T-cell (primary cell): ENCODE measurements around the gene BMF. TPM values are rescaled to one million over a fixed set of nuclear protein-coding genes. Genes with fewer than 3 reads are reported as not detected.
"Not testable (repeated sequence)": the region's sequence is repeated elsewhere in the genome, so short reads cannot be mapped to it uniquely, and the experiment has no call there.

Experiments
- ATAC-seq, 4 experiments: fragments of 200-7000 bp in 3 of 4; fragments of 150-1000 bp in 1 of 4; cut with Tn5 transposase; replicated peaks in 1 of 4; 1 replicate in 3 of 4; 2 replicates in 1 of 4; pipeline ENCODE4 v1.10.0; 2021; ENCODE audit warnings: moderate library complexity in 3 of 4, mild to moderate bottlenecking in 2 of 4, moderate number of reproducible peaks in 1 of 4
- CTCF ChIA-PET, 2 donors: fragments of 300-600 bp; sonication (Branson Sonifier 250); formaldehyde crosslinking; loops; one replicate each; lab custom pipeline; 2022; ENCODE audit warnings: antibody characterized with exemption in 2 of 2; lab: Charles Lee
- POLR2A ChIA-PET, 2 donors: fragments of 300-600 bp; sonication (Branson Sonifier 250); formaldehyde crosslinking; loops; one replicate each; lab custom pipeline; 2022; ENCODE audit warnings: antibody characterized with exemption in 2 of 2; lab: Charles Lee
- DNase-seq, 35 experiments: peaks; one replicate each; pipeline versions ENCODE4 v3.0.0 to v3.0.0-alpha.2; 2013 to 2023
- H3K27ac ChIP-seq: one replicate; pipeline ENCODE4 v1.5.1; 2013; ENCODE audit warnings: low read length
- H3K27me3 ChIP-seq, 2 experiments: replicated peaks in 1 of 2; 1 replicate in 1 of 2; 2 replicates in 1 of 2; pipeline versions ENCODE4 v1.6.1 to v1.7.0; 2013; ENCODE audit warnings: low read length in 1 of 2, mixed read lengths in 1 of 2; ENCODE audit not compliant: control insufficient read depth in 2 of 2, insufficient read depth in 2 of 2; ENCODE audit errors: extremely low read depth in 1 of 2
- H3K36me3 ChIP-seq, 2 donors: 1 replicate in 1 of 2; 2 replicates in 1 of 2; pipeline versions ENCODE4 v1.6.1 to v1.7.0; 2013; ENCODE audit warnings: low read length in 1 of 2; ENCODE audit not compliant: control insufficient read depth in 2 of 2, insufficient read depth in 1 of 2; ENCODE audit errors: extremely low read depth in 1 of 2
- H3K4me1 ChIP-seq, 2 experiments: 1 replicate in 1 of 2; 2 replicates in 1 of 2; pipeline versions ENCODE4 v1.6.1 to v1.7.0; 2013; ENCODE audit warnings: low read length in 2 of 2, mixed read lengths in 1 of 2; ENCODE audit not compliant: insufficient read depth in 2 of 2, control insufficient read depth in 1 of 2; ENCODE audit errors: extremely low read depth in 1 of 2
- H3K4me3 ChIP-seq, 2 donors: 1 replicate in 1 of 2; 2 replicates in 1 of 2; pipeline versions ENCODE4 v1.5.1 to v1.7.0; 2013; ENCODE audit warnings: mild to moderate bottlenecking in 2 of 2, low read length in 1 of 2, moderate library complexity in 1 of 2; ENCODE audit not compliant: control insufficient read depth in 1 of 2; ENCODE audit errors: extremely low read depth in 1 of 2
- H3K9me3 ChIP-seq: 2 replicates; pipeline ENCODE4 v1.7.0; 2013
- H3K27ac Mint-ChIP-seq, 2 donors: one replicate each; pipeline ENCODE4 v1.8.0; 2020 to 2021; ENCODE audit warnings: mild to moderate bottlenecking in 2 of 2, mixed read lengths in 2 of 2
- H3K27me3 Mint-ChIP-seq, 2 donors: one replicate each; pipeline ENCODE4 v1.8.0; 2021 to 2022; ENCODE audit warnings: mixed read lengths in 2 of 2
- H3K36me3 Mint-ChIP-seq: one replicate; pipeline ENCODE4 v1.8.0; 2021; ENCODE audit warnings: mixed read lengths
- H3K4me1 Mint-ChIP-seq, 3 donors: one replicate each; pipeline ENCODE4 v1.8.0; 2020 to 2022; ENCODE audit warnings: mixed read lengths in 3 of 3, mild to moderate bottlenecking in 1 of 3
- H3K4me3 Mint-ChIP-seq, 3 donors: one replicate each; pipeline ENCODE4 v1.8.0; 2020 to 2022; ENCODE audit warnings: mild to moderate bottlenecking in 3 of 3, mixed read lengths in 3 of 3, moderate library complexity in 3 of 3
- H3K9me3 Mint-ChIP-seq, 3 donors: one replicate each; pipeline ENCODE4 v1.8.0; 2020 to 2022; ENCODE audit warnings: mixed read lengths in 3 of 3
- WGBS: methylation state at CpG from one replicate; pipeline ENCODE4 v1.1.5; 2013; ENCODE audit warnings: missing lambda C conversion rate; ENCODE audit not compliant: insufficient coverage; 5-methylcytosine and 5-hydroxymethylcytosine counted together
- total RNA-seq, 35 experiments: library from RNA in 6 of 35; stranded (reverse) in 6 of 35; fragments of 120-200 nt in 1 of 35; gene quantifications; one replicate each; pipeline versions ENCODE4 v1.2.1 to v1.2.4 and lab custom pipeline; 2013 to 2026

The BMF gene
- total RNA-seq, 5 donors from 2014 or later (not counting 1 experiment from before 2014, with no cell fraction given) = 6.6 to 46.7 (median 42.4) TPM

DNA sequence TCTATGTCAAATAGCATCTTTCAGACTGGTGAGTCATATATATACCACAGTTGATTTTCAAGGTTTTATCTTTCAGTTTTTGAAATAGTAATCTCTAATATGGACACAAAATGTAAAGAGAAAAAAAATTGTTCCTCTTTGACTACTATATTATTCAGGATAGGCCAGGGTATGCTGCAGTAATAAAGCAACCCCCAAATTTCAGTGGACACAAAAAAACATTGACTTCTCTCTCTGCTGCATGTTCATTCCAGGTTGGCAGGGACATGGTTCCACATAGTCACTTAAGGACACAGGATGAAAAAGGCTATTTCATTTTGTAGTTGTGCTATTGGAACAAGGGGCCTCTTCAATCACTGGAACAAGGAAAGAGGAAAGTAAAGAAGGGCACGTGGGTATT lies 28.6 kb downstream of the BMF start:
- peaks cover 22 to 29% (median 29%) of the 10 kb centered on the region in 3 donors for H3K4me1 Mint-ChIP-seq
- 40% methylated on average over 1 of the region's 1 CpG for WGBS
- Histone ChIP-seq H3K27ac (no peak overlapping the region), H3K36me3 (no peaks in the 10 kb centered on the region), H3K27me3 (peaks cover 0 to 33% of the 10 kb centered on the region in 2 experiments), H3K9me3 (no peaks in the 10 kb centered on the region), H3K4me1 (peaks cover 18 to 29% of the 10 kb centered on the region in 2 experiments), H3K4me3 (no peak overlapping the region)
- no peaks in the 10 kb centered on the region for H3K36me3 Mint-ChIP-seq
- no peak overlapping the region for H3K27ac Mint-ChIP-seq
- peaks cover 14 to 41% of the 10 kb centered on the region in 2 donors for H3K27me3 Mint-ChIP-seq
- no peaks in the 10 kb centered on the region for H3K9me3 Mint-ChIP-seq
- CTCF ChIA-PET = no interaction called here
- ATAC-seq (no peak), DNase-seq (no peak)
- POLR2A ChIA-PET = no interaction called here
- H3K4me3 Mint-ChIP-seq = no peak overlapping the region

GRCh38 chr15:40079456-40079855 lies 29.2 kb downstream of the BMF start:
- POLR2A ChIA-PET = no interaction called here

GRCh38 chr15:40075298-40076044 lies 33.2 kb downstream of the BMF start:
- 87% methylated on average over 12 of the region's 18 CpGs for WGBS
- Mint-ChIP-seq H3K9me3 (no peaks in the 10 kb centered on the region), H3K27ac (no peak overlapping the region), H3K27me3 (peaks cover 4 to 10% of the 10 kb centered on the region in 2 donors), H3K4me3 (no peak overlapping the region), H3K4me1 (peaks cover 9 to 17% (median 10%) of the 10 kb centered on the region in 3 donors), H3K36me3 (no peaks in the 10 kb centered on the region)
- H3K4me1 ChIP-seq = peaks cover 3 to 8% of the 10 kb centered on the region in 2 experiments
- no peak overlapping the region for H3K4me3 ChIP-seq
- ATAC-seq = no peak
- no peaks in the 10 kb centered on the region for H3K9me3 ChIP-seq
- H3K27me3 ChIP-seq = peaks cover 0 to 15% of the 10 kb centered on the region in 2 experiments
- CTCF ChIA-PET = no interaction called here
- DNase-seq = no peak
- POLR2A ChIA-PET = interaction anchor here in 1 of 2 donors (0.7 kb wide), 1 partner anchor 450 kb away, joined by 5 read pairs; no protein-coding TSS in a partner anchor
- H3K27ac ChIP-seq = no peak overlapping the region
- no peaks in the 10 kb centered on the region for H3K36me3 ChIP-seq

More at GRCh38 chr15:40079456-40079855, 29.2 kb downstream of the BMF start:
- Histone ChIP-seq H3K27me3 (peaks cover 0 to 26% of the 10 kb centered on the region in 2 experiments), H3K27ac (no peak overlapping the region), H3K36me3 (no peaks in the 10 kb centered on the region), H3K4me1 (peaks cover 18 to 26% of the 10 kb centered on the region in 2 experiments), H3K4me3 (no peak overlapping the region), H3K9me3 (no peaks in the 10 kb centered on the region)
- H3K4me1 Mint-ChIP-seq = peaks cover 22 to 31% (median 29%) of the 10 kb centered on the region in 3 donors
- H3K36me3 Mint-ChIP-seq = no peaks in the 10 kb centered on the region
- no peak for ATAC-seq
- no peak overlapping the region for H3K4me3 Mint-ChIP-seq
- DNase-seq = no peak
- CTCF ChIA-PET = no interaction called here
- no peaks in the 10 kb centered on the region for H3K9me3 Mint-ChIP-seq
- peak overlapping the region in 1 of 2 donors; percentile 15 for H3K27ac Mint-ChIP-seq
- peaks cover 14 to 35% of the 10 kb centered on the region in 2 donors for H3K27me3 Mint-ChIP-seq
- 98% methylated on average over 5 of the region's 6 CpGs for WGBS

DNA sequence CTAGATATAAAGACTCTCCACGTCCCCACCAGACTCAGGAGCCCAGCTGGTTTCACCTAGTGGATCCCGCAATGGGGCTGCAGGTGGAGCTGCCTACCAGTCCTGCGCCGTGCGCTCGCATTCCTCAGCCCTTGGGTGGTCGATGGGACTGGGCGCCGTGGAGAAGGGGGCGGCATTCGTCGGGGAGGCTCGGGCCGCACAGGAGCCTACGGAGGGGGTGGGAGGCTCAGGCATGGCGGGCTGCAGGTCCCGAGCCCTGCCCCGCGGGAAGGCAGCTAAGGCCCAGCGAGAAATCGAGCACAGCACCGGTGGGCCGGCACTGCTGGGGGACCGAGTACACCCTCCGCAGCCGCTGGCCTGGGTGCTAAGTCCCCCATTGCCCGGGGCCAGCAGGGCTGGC lies 34.0 kb downstream of the BMF start:
- 96% methylated on average over 20 of the region's 27 CpGs for WGBS
- peaks cover 4 to 10% of the 10 kb centered on the region in 2 donors for H3K27me3 Mint-ChIP-seq
- ATAC-seq, H3K27ac ChIP-seq, CTCF ChIA-PET, POLR2A ChIA-PET, H3K9me3 ChIP-seq, H3K36me3 Mint-ChIP-seq, H3K27ac Mint-ChIP-seq, H3K4me3 ChIP-seq, H3K4me1 ChIP-seq, H3K9me3 Mint-ChIP-seq, DNase-seq, H3K36me3 ChIP-seq: not testable (repeated sequence)
- H3K27me3 ChIP-seq = peaks cover 0 to 17% of the 10 kb centered on the region in 2 experiments
- peaks cover 9 to 11% (median 10%) of the 10 kb centered on the region in 3 donors for H3K4me1 Mint-ChIP-seq
- H3K4me3 Mint-ChIP-seq = peak overlapping the region in 1 of 3 donors; percentile 80

DNA sequence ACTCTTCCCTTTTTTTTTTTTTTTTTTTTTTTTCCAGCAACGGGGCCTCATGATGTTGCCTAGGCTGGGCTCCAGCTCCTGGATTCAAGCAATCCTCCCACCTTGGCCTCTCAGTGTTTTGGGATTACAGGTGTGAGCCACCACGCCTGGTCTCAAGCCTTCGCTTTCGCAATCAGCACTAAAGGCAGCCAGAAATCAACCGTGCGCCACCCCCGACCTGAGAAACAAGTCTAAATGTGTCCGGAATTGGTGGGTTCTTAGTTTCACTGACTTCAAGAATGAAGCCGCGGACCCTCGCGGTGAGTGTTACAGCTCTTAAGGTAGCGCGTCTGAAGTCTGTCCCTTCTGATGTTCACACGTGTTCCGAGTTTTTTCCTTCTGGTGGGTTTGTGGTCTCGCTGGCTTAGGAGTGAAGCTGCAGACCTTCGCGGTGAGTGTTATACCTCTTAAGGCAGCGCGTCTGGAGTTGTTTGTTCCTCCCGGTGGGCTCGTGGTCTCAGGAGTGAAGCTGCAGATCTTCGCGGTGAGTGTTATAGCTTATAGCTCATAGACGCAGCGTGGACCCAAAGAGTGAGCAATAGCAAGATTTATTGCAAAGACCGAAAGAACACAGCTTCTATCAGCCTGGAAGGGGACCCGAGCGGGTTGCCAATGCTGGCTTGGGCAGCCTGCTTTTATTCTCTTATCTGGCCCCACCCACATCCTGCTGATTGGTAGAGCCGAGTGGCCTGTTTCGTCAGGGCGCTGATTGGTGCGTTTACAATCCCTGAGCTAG lies 34.8 kb downstream of the BMF start:
- H3K27ac ChIP-seq, POLR2A ChIA-PET, H3K36me3 Mint-ChIP-seq, H3K9me3 ChIP-seq, H3K4me1 ChIP-seq, H3K9me3 Mint-ChIP-seq, H3K36me3 ChIP-seq: not testable (repeated sequence)
- Mint-ChIP-seq H3K4me3 (peak overlapping the region; percentile 80 to 82 (median 80)), H3K27me3 (peaks cover 4 to 10% of the 10 kb centered on the region in 2 donors), H3K4me1 (peaks cover 9 to 11% (median 10%) of the 10 kb centered on the region in 3 donors), H3K27ac (peak overlapping the region in 1 of 2 donors; percentile 86)
- ATAC-seq = peak in 2 of 4 experiments; percentile 35
- H3K27me3 ChIP-seq = peaks cover 0 to 17% of the 10 kb centered on the region in 2 experiments
- H3K4me3 ChIP-seq = peak overlapping the region; percentile 10 to 64
- peak in 2 of 35 experiments; percentile 9 to 15 for DNase-seq
- 28% methylated on average over 13 of the region's 34 CpGs for WGBS
- CTCF ChIA-PET = interaction anchor here in 1 of 2 donors (0.6 kb wide), 1 partner anchor 1047 kb away, joined by 3 read pairs; no protein-coding TSS in a partner anchor
